NAMALWA (cell line): ENCODE data around the gene PTOV1.
A peak's percentile ranks its signal among the peaks of the same experiment; 100 is the strongest.

Source experiments
- DNase-seq: peaks from one replicate; pipeline ENCODE4 v3.0.0-alpha.2; 2015; ENCODE audit warnings: low spot score

PTOV1 gene

DNA sequence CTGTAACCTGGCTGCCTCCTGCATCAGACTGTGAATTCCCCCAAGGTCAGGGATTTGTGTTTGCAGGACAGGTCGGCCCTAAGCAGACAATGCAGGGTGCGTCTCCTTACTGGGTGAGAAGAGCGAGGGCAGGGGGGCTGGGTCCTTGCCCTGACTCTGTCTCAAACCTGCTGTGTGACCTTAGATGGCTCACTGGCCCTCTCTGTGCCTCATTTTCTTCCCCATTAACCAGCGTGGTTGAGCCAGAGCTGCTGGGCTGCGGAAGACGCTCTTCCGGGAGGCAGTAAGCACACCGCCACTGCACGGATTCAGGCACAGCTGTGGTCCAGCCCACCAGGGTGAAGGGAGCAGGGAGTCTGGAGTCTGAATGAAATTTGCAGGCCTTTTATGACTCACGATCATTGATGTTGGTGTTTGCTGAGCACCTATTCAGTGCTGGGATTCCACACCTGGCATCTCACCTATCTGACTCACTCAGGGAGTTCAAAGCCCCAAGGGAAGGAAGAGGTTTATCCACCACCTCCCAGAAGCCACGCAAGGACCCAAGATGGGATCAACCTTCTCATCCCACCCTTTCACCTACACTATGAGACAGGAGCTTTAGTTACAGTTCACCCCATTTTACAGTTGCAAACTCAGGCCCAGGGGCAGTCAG lies 23.7 kb downstream of the PTOV1 start:
- no peak for DNase-seq

- DNase-seq = no peak
Measured at GRCh38 chr19:49875177-49875576, 24.2 kb downstream of the PTOV1 start.

DNA sequence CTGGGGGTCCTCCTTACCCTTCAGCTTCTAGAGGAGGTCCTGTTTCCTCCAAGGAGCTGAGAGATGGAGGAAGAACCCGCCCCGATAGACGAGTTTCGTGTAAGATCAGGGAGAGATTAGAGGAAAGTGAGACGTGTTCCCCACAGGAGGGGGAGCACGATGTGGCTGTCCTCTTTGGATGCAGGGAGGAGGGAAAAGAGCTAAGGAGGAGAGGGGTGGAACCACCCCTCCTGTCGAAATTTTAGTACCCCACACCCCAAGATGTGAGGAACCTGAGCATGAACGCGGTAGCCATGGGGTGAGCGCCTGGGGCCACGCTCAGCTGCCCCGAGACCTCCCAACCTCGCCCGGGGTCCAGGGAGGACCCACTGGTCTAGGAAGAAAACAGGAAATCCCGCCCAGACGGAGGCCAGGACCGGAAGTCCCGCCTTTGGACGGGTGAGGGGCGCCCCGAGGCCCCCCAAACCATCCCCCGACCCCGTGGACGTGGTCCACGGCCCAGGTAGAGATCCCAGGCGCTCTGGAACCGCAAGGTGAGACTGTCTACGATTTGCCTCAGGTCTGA lies 25.0 kb downstream of the PTOV1 start:
- peak; percentile 72 for DNase-seq

- peak; percentile 99 for DNase-seq
Measured at GRCh38 chr19:49876422-49877019, 25.6 kb downstream of the PTOV1 start.

DNA sequence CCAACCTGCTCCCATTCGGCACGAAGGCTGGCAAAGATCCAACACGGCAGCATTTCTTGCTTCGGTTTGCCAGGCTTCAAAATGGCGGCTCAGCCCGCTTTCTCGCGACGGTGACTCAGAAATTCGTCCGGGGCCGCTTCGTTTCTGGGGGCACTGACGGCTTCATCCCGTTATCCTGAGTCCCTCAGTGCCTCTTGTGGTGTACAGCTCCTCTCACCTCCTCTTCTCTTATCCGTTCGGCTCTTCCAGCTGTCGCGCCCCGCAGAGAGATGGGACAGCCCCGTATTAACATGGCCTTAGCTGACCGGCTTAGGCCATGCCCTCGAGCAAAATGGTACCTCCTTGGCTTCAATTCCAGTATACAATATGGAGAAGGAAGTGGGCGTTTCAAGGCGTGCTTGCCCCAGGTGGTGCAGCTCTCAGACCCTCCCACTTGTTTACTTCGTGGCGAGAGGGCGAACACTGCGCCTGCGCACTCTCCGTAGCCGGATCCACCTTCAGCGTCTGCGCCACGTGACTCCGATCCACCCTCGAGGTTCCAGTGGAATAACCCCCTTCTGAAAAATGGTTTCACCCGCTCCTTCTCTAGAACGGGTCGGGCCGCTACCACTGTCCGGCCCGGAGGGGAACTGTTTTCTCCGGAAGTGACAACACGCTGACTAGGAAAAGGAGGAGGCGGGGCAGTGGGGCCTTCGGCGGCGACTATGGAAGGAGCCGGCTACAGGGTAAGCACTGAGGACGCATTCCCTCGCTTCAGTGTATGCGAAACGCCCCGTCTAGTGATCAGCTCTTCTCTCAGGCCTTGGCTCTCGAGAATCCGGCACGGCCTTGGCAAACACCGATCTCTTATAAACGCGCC lies 26.3 kb downstream of the PTOV1 start, which contains the start of the genes AKT1S1 and TBC1D17:
Gene AKT1S1, minus strand, starts transcription at position 336 of the 859 bp plus-strand sequence. CDS start 4,060 bp downstream, outside the sequence.
Gene TBC1D17, plus strand, starts transcription at position 683 of the 859 bp plus-strand sequence. Its CDS starts 22 bp downstream, at position 705.
- DNase-seq = peak; percentile 100

- peak; percentile 99 for DNase-seq
Measured at GRCh38 chr19:49877879-49878743, 27.2 kb downstream of the PTOV1 start.

GRCh38 chr19:49878744-49879070 lies 27.7 kb downstream of the PTOV1 start:
- DNase-seq = no peak

GRCh38 chr19:49879243-49879963 lies 28.4 kb downstream of the PTOV1 start:
- no peak for DNase-seq

GRCh38 chr19:49880162-49880869 lies 29.4 kb downstream of the PTOV1 start:
- no peak for DNase-seq

DNA sequence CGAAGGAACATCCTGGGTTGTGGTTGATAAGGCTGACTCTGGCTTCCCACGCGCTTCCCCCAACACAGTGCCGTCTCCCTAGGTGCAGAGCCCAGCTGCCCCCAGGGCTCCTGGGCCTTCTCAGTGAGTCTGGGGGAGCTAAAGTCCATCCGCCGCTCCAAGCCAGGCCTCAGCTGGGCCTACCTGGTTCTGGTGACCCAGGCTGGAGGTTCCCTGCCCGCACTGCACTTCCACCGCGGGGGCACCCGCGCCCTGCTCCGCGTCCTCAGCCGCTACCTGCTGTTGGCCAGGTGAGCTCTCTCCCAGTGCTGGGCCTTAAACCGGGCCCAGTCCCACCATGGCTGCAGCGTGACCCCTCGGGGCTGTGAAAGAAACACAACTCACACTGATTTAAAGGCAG lies 30.2 kb downstream of the PTOV1 start:
- DNase-seq = no peak

DNA sequence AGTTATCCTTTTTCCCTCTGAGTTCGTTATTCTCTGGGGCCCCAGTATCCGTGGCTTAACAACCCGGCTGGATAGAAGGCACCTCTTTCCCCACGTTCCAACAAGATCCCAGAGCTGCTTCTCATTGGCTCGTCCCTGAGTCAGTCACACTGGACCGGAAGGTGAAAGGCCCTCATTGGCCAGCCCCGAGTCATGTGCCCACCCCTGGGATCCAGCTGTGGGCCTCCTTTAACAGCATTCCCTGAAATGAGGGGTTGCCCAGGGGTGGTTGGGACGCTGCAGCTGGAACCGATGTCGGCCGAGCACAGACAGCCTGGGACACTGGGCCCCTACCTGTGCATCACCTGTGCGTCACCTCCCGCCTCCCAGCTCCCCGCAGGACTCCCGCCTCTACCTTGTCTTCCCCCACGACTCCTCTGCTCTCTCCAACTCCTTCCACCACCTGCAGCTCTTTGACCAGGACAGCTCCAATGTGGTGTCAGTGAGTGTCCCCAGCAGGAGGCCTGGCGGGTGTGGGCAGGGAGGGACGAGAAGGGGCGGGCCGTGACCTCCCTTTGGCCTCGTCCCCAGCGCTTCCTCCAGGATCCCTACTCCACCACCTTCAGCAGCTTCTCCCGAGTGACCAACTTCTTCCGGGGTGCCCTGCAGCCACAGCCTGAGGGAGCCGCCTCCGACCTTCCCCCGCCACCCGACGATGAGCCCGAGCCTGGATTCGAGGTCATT lies 30.9 kb downstream of the PTOV1 start:
- DNase-seq = no peak

DNA sequence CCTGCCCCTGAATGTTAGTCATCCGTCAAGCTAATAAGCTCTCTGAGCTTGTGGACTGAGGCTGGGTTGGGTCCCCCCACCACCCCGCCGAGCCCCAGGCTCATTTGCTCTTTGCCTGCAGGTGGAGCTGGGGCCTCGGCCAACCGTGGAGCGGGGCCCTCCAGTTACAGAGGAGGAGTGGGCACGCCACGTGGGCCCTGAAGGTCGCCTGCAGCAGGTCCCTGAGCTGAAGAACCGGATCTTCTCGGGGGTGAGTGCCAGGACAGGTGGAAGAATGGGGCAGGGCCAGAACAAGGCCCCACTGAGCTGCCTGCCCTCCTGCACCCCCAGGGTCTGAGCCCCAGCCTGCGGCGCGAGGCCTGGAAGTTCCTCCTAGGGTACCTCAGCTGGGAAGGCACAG lies 31.7 kb downstream of the PTOV1 start:
- DNase-seq = no peak

GRCh38 chr19:49883094-49883493 lies 32.1 kb downstream of the PTOV1 start:
- no peak for DNase-seq

- DNase-seq = no peak
Measured at GRCh38 chr19:49884109-49884508, 33.1 kb downstream of the PTOV1 start.

DNA sequence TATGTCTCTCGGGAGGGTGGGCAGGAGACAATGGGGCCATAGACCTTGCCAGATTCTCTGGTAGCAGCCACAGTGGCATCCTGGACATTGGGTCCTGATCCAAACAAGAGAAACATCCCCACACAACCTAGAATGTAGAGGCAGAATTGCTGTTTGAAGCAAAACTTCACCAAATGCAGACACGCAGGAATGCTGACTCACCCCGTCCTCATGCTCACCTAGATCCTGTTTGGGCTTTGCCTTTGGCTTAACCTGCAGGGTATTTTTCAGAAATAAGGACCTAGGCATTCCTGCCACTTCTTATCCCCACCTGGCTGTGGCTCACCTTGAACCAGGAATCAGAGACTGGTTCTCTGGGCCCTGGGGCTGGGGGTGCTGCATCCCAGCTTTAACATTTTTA lies 33.8 kb downstream of the PTOV1 start:
- no peak for DNase-seq

DNA sequence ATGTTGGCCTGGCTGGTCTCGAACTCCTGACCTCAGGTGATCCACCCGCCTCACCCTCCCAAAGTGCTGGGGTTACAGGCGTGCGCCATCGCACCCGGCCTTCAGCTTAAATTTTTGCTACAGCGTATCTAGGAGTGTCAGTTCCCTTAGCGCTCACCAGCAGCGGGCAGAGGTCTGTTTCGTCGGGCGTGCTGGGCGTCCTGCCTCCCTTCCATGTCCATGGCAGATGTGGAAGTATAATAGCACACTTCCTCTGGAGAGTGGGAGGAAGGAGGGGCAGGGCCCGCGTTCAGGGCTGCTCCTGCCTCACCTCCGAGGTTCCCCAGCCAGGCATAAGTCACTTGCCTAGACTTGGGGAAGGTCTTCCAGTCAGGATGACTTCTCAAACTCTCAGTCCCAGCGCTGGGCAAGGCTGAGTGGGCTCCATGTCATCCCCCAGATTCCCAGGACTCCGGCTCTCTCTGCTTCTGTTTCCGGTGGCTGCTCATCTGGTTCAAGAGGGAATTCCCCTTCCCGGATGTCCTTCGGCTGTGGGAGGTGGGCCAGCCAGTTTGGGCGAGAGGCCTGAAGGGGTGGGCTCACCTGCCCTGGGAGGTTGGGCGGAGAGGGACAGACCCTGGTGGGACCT lies 36.2 kb downstream of the PTOV1 start:
- DNase-seq = no peak

GRCh38 chr19:49887665-49888509 lies 36.9 kb downstream of the PTOV1 start:
- no peak for DNase-seq

- DNase-seq = no peak
Measured at GRCh38 chr19:49888510-49888824, 37.5 kb downstream of the PTOV1 start.
